SK-N-SH (cell line): Measurements from ENCODE around the gene SOWAHA. TPM values are rescaled to one million over a fixed set of nuclear protein-coding genes. Genes with fewer than 3 reads are reported as not detected.

Source experiments
- CTCF ChIA-PET: fragments of 300-600, 350-600 bp; formaldehyde crosslinking; extraction: SDS; loops from one replicate; lab custom pipeline; 2021; lab: Yijun Ruan, JAX
- POLR2A ChIA-PET: fragments of 350-600 bp; sonication (Branson Sonifier 250); formaldehyde crosslinking; extraction: SDS; loops from one replicate; lab custom pipeline; 2020; ENCODE audit warnings: antibody characterized with exemption, inconsistent platforms; lab: Yijun Ruan, JAX
- DNase-seq: peaks from one replicate; pipeline ENCODE4 v3.0.0; 2012
- H2AFZ ChIP-seq: fragments of 200-600 bp; sonication (generic); 2 replicates; pipeline ENCODE4 v1.8.1; 2016; ENCODE audit warnings: antibody characterized with exemption, mild to moderate bottlenecking, low read depth
- H3F3A ChIP-seq: fragments of 200-600 bp; sonication (generic); replicated peaks from 2 replicates; pipeline ENCODE3; 2016; ENCODE audit warnings: antibody characterized with exemption, mild to moderate bottlenecking; ENCODE audit not compliant: insufficient read depth
- H3K27ac ChIP-seq, 2 experiments: fragments of 200-500 bp in 1 of 2; fragments of 200-600 bp in 1 of 2; sonication (Bioruptor generic) in 1 of 2; sonication (generic), shearing (Covaris generic) in 1 of 2; 2 replicates each; pipeline versions ENCODE4 v1.5.1 to v1.6.1; 2014 to 2016; ENCODE audit warnings: low read depth in 2 of 2, inconsistent platforms in 1 of 2, low read length in 1 of 2, mild to moderate bottlenecking in 1 of 2, mixed read lengths in 1 of 2
- H3K27me3 ChIP-seq: fragments of 200-600 bp; sonication (generic), shearing (Covaris generic); 2 replicates; pipeline ENCODE4 v1.6.1; 2016; ENCODE audit warnings: mixed run types; ENCODE audit not compliant: insufficient read depth
- H3K36me3 ChIP-seq, 2 experiments: fragments of 200-500 bp in 1 of 2; fragments of 200-600 bp in 1 of 2; sonication (Bioruptor generic) in 1 of 2; sonication (generic) in 1 of 2; replicated peaks in 1 of 2; 2 replicates each; pipeline versions ENCODE3 to v1.5.1; 2014 to 2016; ENCODE audit warnings: low read length in 1 of 2, mild to moderate bottlenecking in 1 of 2; ENCODE audit not compliant: insufficient read depth in 2 of 2, control insufficient read depth in 1 of 2
- H3K4me1 ChIP-seq, 2 experiments: fragments of 200-500 bp in 1 of 2; fragments of 200-600 bp in 1 of 2; sonication (Bioruptor generic) in 1 of 2; sonication (generic), shearing (Covaris generic) in 1 of 2; 2 replicates each; pipeline versions ENCODE4 v1.5.1 to v1.6.1; 2014 to 2016; ENCODE audit warnings: low read depth in 1 of 2, low read length in 1 of 2, mixed run types in 1 of 2; ENCODE audit not compliant: insufficient read depth in 2 of 2, control insufficient read depth in 1 of 2
- H3K4me2 ChIP-seq: fragments of 200-600 bp; sonication (generic), shearing (Covaris generic); 2 replicates; pipeline ENCODE4 v1.6.1; 2017; ENCODE audit warnings: mixed run types
- H3K4me3 ChIP-seq, 2 experiments: fragments of 200-500 bp in 1 of 2; fragments of 200-600 bp in 1 of 2; sonication (Bioruptor generic) in 1 of 2; sonication (generic), shearing (Covaris generic) in 1 of 2; 2 replicates each; pipeline versions ENCODE4 v1.5.1 to v1.8.1; 2014 to 2016; ENCODE audit warnings: low read depth in 2 of 2, inconsistent platforms in 1 of 2, low read length in 1 of 2, mild to moderate bottlenecking in 1 of 2, mixed read lengths in 1 of 2, moderate library complexity in 1 of 2
- H3K79me2 ChIP-seq: fragments of 200-600 bp; sonication (generic); 2 replicates; pipeline ENCODE4 v1.8.1; 2017; ENCODE audit warnings: mild to moderate bottlenecking; ENCODE audit not compliant: insufficient read depth
- H3K9ac ChIP-seq: fragments of 200-600 bp; sonication (generic); 2 replicates; pipeline ENCODE4 v1.6.1; 2017; ENCODE audit warnings: mixed run types
- H3K9me2 ChIP-seq: fragments of 200-600 bp; sonication (generic); 2 replicates; pipeline ENCODE4 v1.6.1; 2017; ENCODE audit warnings: mixed run types
- H3K9me3 ChIP-seq: fragments of 200-600 bp; sonication (generic); 2 replicates; pipeline ENCODE4 v1.6.1; 2017; ENCODE audit warnings: mixed run types, mild to moderate bottlenecking, moderate library complexity
- H4K20me1 ChIP-seq: fragments of 200-600 bp; sonication (generic); 2 replicates; pipeline ENCODE4 v1.6.1; 2017; ENCODE audit warnings: mild to moderate bottlenecking, mixed run types; ENCODE audit not compliant: insufficient read depth
- CHD2 ChIP-seq: fragments of 150-350 bp; IDR thresholded peaks from 2 replicates; pipeline ENCODE4 v1.6.1; 2018; ENCODE audit warnings: low read length; ENCODE audit not compliant: partially characterized antibody
- ELF1 ChIP-seq: IDR thresholded peaks from 2 replicates; pipeline ENCODE4 v1.4.0; 2012
- FOSL2 ChIP-seq: IDR thresholded peaks from 2 replicates; pipeline ENCODE4 v1.4.0; 2012; ENCODE audit warnings: low read depth, mild to moderate bottlenecking, moderate library complexity, borderline replicate concordance
- FOXJ3 ChIP-seq: sonication (generic); formaldehyde crosslinking; IDR thresholded peaks from 2 replicates; pipeline ENCODE4 v1.5.1; 2020; ENCODE audit warnings: mild to moderate bottlenecking, missing genetic modification reagents
- NRF1 ChIP-seq: IDR thresholded peaks from 2 replicates; pipeline ENCODE4 v1.6.1; 2012; ENCODE audit warnings: low read depth, mild to moderate bottlenecking, low read length
- POLR2AphosphoS5 ChIP-seq: IDR thresholded peaks from 2 replicates; pipeline ENCODE4 v1.6.1; 2012; ENCODE audit warnings: low read depth, low read length
- RAD21 ChIP-seq: IDR thresholded peaks from 2 replicates; pipeline ENCODE4 v1.6.1; 2012; ENCODE audit warnings: mild to moderate bottlenecking, low read length
- SIN3A ChIP-seq: IDR thresholded peaks from 2 replicates; pipeline ENCODE4 v1.6.1; 2012; ENCODE audit warnings: low read depth, mild to moderate bottlenecking, low read length, moderate library complexity, borderline replicate concordance
- TCF12 ChIP-seq: IDR thresholded peaks from 2 replicates; pipeline ENCODE4 v1.4.0; 2012
- TEAD4 ChIP-seq: IDR thresholded peaks from 2 replicates; pipeline ENCODE4 v1.4.0; 2012; ENCODE audit warnings: mild to moderate bottlenecking, borderline replicate concordance; ENCODE audit not compliant: insufficient read depth
- WGBS: methylation state at CpG from one replicate; pipeline ENCODE4 v1.1.6; 2017; ENCODE audit warnings: low lambda C conversion rate; 5-methylcytosine and 5-hydroxymethylcytosine counted together
- polyA plus RNA-seq, 3 experiments: library from polyadenylated mRNA; depleted of rRNA; stranded (reverse); fragments of >200 nt; gene quantifications; 2 replicates each; pipeline ENCODE4 v1.2.3, GENCODE V29; 2012
- TF ChIP-seq, protein P1 (sequence below): IDR thresholded peaks from 2 replicates; pipeline ENCODE4 v1.6.1; 2012; ENCODE audit warnings: mild to moderate bottlenecking, low read depth, low read length, moderate library complexity
- TF ChIP-seq, protein P2 (sequence below): fragments of 150-350 bp; IDR thresholded peaks from 2 replicates; pipeline ENCODE4 v1.6.1; 2016; ENCODE audit warnings: mild to moderate bottlenecking, low read depth, low read length
- TF ChIP-seq, protein P3 (sequence below): IDR thresholded peaks from 2 replicates; pipeline ENCODE4; 2012

The SOWAHA gene
- polyA plus RNA-seq, 1 of the 3 experiments (the other 2 are of a cell fraction), result 0.30 TPM

DNA sequence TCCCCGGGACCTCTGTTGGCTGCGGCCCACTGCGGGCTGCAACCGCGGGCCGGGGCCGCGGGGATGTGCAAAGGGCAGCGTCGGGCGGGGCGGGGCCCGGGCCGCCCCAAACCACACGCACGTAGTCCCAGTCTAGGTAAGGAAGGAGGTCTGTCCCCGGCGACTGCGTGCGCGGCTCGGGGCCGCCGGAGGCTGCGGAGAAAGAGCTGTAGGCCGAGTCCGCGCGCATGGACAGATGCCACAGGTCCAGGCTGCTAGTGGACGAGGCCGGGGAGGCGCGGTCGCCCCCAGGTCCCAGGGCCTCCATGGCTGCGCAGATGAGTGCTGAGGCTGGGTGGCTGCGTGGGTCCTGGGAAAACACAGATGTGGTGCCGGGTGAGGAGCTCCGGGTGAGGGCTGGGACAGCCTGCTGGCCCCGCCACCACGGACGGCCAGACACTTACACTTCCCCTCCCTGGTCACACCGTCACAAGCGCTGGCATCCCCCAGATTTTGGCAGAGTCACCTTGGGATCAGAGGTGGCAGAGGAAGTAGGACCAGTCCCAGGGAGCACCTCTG is 12.8 kb downstream of the SOWAHA start:
- Histone ChIP-seq H3K9ac (no peak overlapping the region), H3K79me2 (no peaks in the 10 kb centered on the region), H4K20me1 (no peaks in the 10 kb centered on the region), H2AFZ (no peak overlapping the region), H3F3A (no peaks in the 10 kb centered on the region), H3K4me3 (no peak overlapping the region)
- 98% methylated on average over 35 of the region's 43 CpGs for WGBS
- CTCF ChIA-PET, result interaction anchor here (1.3 to 2.2 kb wide), 2 partner anchors 58 to 71 kb away, joined by 3 to 7 read pairs; no protein-coding TSS in a partner anchor
- POLR2A ChIA-PET, result no interaction called here
- TF ChIP-seq RAD21 (no peak), POLR2AphosphoS5 (no peak), TEAD4 (no peak), CHD2 (no peak), TCF12 (no peak), FOSL2 (no peak), ELF1 (no peak)
- TF ChIP-seq, protein P1, sequence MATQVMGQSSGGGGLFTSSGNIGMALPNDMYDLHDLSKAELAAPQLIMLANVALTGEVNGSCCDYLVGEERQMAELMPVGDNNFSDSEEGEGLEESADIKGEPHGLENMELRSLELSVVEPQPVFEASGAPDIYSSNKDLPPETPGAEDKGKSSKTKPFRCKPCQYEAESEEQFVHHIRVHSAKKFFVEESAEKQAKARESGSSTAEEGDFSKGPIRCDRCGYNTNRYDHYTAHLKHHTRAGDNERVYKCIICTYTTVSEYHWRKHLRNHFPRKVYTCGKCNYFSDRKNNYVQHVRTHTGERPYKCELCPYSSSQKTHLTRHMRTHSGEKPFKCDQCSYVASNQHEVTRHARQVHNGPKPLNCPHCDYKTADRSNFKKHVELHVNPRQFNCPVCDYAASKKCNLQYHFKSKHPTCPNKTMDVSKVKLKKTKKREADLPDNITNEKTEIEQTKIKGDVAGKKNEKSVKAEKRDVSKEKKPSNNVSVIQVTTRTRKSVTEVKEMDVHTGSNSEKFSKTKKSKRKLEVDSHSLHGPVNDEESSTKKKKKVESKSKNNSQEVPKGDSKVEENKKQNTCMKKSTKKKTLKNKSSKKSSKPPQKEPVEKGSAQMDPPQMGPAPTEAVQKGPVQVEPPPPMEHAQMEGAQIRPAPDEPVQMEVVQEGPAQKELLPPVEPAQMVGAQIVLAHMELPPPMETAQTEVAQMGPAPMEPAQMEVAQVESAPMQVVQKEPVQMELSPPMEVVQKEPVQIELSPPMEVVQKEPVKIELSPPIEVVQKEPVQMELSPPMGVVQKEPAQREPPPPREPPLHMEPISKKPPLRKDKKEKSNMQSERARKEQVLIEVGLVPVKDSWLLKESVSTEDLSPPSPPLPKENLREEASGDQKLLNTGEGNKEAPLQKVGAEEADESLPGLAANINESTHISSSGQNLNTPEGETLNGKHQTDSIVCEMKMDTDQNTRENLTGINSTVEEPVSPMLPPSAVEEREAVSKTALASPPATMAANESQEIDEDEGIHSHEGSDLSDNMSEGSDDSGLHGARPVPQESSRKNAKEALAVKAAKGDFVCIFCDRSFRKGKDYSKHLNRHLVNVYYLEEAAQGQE, result no peak
- TF ChIP-seq, protein P2, sequence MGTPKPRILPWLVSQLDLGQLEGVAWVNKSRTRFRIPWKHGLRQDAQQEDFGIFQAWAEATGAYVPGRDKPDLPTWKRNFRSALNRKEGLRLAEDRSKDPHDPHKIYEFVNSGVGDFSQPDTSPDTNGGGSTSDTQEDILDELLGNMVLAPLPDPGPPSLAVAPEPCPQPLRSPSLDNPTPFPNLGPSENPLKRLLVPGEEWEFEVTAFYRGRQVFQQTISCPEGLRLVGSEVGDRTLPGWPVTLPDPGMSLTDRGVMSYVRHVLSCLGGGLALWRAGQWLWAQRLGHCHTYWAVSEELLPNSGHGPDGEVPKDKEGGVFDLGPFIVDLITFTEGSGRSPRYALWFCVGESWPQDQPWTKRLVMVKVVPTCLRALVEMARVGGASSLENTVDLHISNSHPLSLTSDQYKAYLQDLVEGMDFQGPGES, result no peak
- TF ChIP-seq, all 33 proteins: peak for 0
- Histone ChIP-seq H3K36me3 (no peaks in the 10 kb centered on the region), H3K4me2 (no peak overlapping the region), H3K27ac (no peak overlapping the region), H3K27me3 (no peaks in the 10 kb centered on the region), H3K9me3 (no peaks in the 10 kb centered on the region), H3K9me2 (no peaks in the 10 kb centered on the region), H3K4me1 (peaks cover 0 to 8% of the 10 kb centered on the region in 2 experiments; a peak in 1 of 4 replicates)
- no peak for DNase-seq

DNA sequence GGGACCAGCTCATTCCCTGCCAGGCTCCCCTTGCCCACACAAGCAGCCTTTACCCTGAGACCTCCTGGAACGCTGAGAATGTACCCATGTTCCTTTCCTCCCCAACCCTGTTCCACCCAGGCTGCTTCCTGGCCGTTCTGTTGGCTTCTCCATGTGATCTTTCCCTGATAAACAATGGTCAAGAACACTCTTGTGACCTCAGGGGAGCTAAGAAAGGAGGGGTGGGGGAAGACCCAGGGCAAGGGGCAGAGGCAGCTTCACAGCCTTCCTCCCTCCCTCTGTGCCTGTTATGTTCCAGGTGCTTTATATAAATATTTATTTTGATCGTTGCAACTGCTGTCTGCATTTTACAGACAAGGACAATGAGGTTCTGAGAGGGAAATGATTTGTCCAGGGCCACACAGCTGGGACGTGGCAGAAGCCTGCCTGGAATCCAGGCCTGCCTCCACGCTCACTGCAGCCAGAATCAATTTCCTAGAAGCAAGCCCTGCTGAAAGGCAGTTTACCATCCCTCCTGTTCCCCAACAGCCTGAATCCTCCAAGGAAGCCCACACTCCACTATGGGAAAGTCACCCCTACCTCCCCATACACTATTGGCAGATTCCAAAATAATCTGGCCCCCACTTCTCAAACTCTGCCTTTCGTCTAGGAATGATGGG is 13.5 kb downstream of the SOWAHA start:
- Histone ChIP-seq H3K9me2 (no peaks in the 10 kb centered on the region), H3F3A (no peaks in the 10 kb centered on the region), H3K4me2 (no peak overlapping the region), H3K4me1 (peaks cover 0 to 8% of the 10 kb centered on the region in 2 experiments; a peak in 1 of 4 replicates), H4K20me1 (no peaks in the 10 kb centered on the region), H3K27me3 (no peaks in the 10 kb centered on the region), H3K9me3 (no peaks in the 10 kb centered on the region), H3K36me3 (no peaks in the 10 kb centered on the region), H2AFZ (no peak overlapping the region), H3K79me2 (no peaks in the 10 kb centered on the region), H3K9ac (no peak overlapping the region), H3K27ac (no peak overlapping the region), H3K4me3 (no peak overlapping the region)
- CTCF ChIA-PET, result interaction anchor here (1.3 to 2.2 kb wide), 2 partner anchors 58 to 72 kb away, joined by 3 to 7 read pairs; no protein-coding TSS in a partner anchor
- POLR2A ChIA-PET, result no interaction called here
- DNase-seq, result no peak
- whole genome bisulfite sequencing, result 77% methylated on average over 6 of the region's 6 CpGs
- TF ChIP-seq TCF12 (no peak), NRF1 (no peak), CHD2 (no peak), FOXJ3 (CRISPR knock-in tag) (no peak), SIN3A (no peak), ELF1 (no peak)
- TF ChIP-seq, protein P3, sequence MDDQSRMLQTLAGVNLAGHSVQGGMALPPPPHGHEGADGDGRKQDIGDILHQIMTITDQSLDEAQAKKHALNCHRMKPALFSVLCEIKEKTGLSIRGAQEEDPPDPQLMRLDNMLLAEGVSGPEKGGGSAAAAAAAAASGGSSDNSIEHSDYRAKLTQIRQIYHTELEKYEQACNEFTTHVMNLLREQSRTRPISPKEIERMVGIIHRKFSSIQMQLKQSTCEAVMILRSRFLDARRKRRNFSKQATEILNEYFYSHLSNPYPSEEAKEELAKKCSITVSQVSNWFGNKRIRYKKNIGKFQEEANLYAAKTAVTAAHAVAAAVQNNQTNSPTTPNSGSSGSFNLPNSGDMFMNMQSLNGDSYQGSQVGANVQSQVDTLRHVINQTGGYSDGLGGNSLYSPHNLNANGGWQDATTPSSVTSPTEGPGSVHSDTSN, result no peak
